ENCODE results near the gene TUT4.

Gene TUT4

DNA sequence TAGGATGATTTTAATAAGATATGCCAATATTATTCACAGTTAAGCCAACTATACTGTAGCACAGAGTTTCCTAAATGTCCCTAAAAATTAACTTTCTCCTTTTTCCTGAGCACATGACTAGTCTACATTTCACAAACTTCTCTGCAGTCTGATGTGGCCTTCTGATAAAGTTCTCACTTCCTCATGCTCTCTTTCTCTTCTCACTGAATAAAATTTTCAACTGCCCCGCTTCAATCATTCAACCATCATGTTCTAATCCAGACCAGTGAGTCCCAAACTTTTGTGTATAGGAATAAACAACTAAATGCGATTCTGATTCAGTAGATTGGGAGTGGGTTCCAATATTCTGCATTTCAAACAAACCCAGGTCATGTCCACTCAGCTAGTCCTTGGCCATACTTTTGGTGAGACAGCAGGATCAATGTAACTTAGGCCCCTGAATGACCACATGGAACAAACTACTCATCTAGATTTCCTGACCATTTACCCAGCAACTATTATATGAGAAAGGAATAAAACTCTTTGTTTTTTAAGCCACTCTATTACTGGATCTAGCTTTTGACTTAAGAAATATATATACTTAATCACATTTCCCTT is 20.1 kb downstream of the TUT4 start:
- DNase-seq, result no peak

DNA sequence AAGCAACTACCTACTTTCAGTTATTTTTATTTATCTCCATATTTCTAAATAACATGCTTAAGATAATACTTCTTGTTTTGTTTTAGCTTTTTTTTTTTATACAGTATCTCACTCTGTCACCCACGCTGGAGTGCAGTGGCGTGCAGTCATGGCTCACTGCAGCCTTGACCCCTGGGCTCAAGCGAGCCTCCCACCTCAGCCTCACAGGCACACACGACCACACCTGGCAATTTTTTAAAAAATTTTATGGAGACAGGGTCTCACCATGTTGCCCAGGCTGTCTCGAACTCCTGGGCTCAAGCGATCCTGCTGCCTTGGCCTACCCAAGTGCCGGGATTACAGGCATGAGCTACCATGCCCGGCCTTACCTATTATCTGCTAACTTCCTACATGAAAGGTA is 20.6 kb downstream of the TUT4 start:
- DNase-seq, result no peak

DNA sequence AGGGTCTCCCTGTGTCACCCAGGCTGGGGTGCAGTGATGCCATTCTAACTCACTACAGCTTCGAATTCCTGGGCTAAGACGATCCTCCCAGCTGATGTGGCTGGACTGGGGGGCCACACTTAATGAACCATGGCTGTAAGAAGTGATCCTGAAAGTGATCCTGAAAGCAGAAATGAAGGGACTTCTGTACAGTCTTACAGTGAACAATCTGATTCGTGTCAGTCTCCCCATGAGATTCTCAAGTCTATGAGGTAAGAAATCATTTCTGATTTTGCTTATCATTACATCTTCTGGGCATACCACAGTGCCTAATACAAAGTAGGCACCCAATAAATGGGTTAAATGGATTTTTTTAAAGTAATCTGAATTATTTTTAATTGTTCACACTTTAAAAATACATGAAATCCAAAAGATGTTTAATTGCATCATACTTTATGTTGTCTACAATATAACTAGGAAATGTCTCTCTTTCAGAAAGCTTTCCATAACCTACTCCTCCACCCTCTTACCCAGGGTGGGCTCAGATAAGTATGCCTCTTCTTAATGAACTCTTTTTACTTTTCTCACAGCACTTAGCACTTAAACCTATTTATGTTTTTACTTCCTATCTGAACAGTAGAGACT is 21.5 kb downstream of the TUT4 start:
- DNase-seq, result no peak

GRCh38 chr1:52530563-52531144 is 22.2 kb downstream of the TUT4 start:
- no peak for DNase-seq

GRCh38 chr1:52523376-52523775 is 29.5 kb downstream of the TUT4 start:
- no peak for DNase-seq

DNA sequence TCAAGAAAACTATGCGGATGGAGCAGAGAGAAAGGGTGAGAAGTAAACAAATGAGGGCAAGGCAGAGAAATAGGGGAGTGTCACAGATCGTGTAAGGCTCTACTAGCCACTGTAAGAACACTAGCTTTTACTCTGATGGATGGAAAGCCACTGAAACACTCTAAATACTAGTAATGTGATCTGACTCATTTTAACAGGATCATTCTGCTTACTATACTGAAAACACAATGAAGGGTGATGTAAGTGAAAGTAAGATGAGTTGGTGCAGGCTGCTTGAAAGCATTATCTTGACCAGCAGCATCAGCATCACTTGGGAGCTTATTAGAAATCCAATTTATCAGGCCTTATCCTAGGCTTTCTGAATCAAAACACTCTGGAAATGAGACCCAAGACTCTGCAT is 32.7 kb downstream of the TUT4 start:
- DNase-seq, result no peak

DNA sequence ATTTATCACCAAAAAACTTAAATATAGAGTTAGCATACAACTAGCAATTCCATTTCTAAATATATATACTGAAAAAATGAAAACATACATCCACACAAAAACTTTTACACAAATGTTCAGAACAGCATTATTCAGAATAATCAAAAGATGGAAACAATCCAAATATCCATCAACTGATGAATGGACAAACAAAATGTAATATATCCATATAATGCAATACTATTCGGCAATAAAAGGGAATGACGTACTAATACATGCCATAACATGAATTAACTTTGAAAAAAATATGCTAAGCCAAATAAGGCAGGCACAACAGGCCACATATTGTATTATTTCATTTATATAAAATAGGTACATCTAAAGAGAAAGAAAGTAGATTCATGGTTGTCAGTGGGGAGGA is 33.9 kb downstream of the TUT4 start:
- DNase-seq, result no peak

DNA sequence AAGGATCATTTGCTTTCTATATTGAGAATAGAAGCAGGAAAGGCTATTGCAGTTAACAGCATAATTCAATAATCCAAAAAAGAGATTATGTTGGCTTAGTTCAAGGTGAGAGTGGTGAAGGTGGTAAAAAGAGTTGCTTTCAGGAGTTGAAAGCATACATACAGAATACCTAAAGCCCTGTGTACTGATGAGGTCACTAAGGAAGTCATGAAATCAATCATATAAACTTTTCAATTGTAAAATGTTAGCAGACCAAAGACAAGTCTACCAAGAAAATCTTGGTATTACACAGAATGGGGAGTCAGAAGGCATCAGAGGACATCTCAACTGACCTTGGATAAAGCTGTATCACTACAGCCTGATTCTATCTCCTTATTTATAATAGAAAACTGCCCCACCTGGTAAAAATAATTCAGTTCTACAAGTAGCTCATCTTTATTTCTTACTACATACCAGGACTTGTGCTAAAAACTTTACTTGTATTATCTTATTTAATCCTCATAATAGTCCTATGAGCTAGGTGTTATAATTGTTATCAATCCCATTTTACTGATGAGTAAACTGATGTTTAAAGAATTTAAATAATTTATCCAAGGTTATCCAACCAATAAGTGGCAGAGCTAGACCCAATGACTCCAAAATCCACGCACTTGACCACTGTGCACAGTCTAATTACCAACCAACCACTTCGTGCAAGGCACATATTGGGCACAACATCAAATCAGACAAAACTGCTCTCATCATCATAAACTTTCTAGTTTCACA is 40.9 kb downstream of the TUT4 start:
- no peak for DNase-seq

- DNase-seq, result no peak
These were observed 41.5 kb downstream of the TUT4 start for GRCh38 chr1:52511439-52511838.

GRCh38 chr1:52506920-52507546 is 45.9 kb downstream of the TUT4 start:
- no peak for DNase-seq

- DNase-seq, result no peak
These were observed 46.5 kb downstream of the TUT4 start for GRCh38 chr1:52506349-52506748.

DNA sequence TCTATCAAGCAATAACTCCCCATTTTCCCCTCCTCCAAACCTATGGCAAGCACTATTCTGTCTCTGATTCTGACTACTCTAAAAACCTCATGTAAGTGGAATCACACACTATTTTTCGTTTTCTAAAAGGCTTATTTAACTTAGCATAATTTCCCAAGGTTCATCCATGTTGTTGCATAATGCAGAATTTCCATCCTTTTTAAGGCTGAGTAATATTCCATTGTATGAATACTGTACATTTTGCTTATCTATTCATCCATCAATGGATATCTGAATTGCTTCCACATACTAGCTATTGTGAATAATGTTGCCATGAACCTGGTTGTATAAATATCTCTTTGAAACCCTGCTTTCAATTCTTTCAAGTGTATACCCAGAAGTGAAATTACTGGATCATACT is 48.2 kb downstream of the TUT4 start:
- no peak for DNase-seq

- DNase-seq, result no peak
These were observed 49.2 kb downstream of the TUT4 start for GRCh38 chr1:52503706-52504105.

DNA sequence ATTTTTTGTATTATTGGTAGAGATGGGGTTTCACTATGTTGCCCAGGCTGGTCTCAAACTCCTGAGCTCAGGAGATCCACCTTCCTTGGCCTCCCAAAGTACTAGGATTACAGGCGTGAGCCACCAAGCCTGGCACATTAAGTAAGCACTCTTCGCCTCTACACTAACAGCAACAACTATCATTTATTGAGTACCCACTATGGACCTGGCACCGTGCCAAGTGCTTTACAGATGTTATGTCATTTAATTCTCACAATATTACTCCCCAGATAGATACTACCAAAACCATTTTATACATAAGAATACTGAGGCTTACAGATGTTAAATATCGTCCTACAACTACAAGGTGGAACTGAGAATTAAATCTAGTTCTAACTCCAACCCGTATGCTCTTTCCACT is 50.1 kb downstream of the TUT4 start:
- DNase-seq, result no peak

GRCh38 chr1:52487632-52488031 is 65.3 kb downstream of the TUT4 start:
- DNase-seq, result no peak

DNA sequence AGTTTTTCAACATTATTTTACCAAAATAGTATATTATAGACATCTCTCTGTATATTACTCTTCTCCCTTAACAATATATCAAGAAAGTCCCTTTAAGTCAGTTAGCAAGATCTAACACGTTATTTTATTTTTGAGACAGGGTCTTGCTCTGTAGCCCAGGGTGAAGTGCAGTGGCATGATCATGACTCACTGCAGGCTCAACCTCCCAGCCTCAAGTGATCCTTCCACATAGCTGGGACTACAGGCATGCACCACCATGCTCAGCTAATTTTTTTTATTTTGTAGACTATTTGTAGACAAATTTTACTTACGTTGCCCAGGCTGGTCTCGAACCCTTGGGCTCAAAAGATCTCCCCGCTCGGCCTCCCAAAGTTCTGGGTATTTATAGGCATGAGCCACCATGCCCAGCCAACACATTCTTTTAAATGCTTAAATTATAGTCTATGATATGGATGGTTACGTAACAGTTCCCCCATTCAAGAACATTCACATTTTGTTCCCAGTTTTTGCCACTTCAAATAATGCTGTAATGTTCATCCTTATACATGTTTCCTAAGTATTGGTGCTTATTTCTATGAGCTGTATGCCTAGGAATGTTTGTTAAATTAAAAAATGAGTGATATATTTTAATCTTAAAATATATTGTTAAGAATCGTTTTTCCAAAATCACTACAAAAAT is 70.4 kb downstream of the TUT4 start:
- DNase-seq, result no peak

DNA sequence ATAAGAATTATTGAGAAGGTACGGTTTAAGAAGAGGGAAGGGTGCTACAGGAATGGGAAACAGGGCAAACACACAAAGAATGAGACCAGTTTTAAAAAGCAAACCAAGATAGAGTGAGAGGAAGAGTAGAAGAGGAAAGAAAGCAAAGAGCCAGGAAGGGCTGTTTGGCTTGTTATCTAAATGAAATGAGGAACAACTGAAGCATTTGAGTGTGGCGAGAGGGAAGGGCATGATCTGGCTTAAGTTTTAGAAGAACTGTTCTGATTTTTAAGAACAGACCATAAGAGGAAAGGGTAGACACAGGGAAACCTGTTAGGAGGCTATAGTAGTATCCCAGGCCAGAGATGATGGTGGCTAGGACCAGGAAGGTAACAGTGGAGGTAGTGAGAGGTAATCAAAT is 73.8 kb downstream of the TUT4 start:
- DNase-seq, result no peak

- no peak for DNase-seq
These were observed 75.0 kb downstream of the TUT4 start for GRCh38 chr1:52477876-52478275.

GRCh38 chr1:52476943-52477342 is 75.9 kb downstream of the TUT4 start:
- no peak for DNase-seq

DNA sequence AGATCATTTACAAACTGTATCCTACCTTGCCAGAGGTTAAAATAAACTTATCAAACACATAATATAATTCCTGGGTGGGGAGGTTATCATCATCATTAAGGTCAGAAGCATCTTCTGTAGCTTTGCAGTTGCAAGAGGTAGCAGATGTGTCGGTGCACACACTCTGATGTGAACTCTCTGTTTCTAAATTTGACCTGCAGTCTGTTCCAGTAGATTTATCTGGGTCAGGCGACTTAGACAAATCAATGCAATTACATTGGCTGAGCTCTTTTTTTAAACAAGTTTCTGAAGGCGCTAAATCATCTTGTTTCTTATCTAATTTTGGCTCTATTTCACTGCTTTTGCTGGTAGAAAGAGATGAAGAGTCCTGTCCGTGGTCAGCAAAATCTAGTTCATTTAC is 78.1 kb downstream of the TUT4 start:
- DNase-seq, result no peak

GRCh38 chr1:52473039-52473438 is 79.9 kb downstream of the TUT4 start:
- DNase-seq, result no peak

- no peak for DNase-seq
These were observed 80.5 kb downstream of the TUT4 start for GRCh38 chr1:52472384-52472783.

- DNase-seq, result no peak
These were observed 83.8 kb downstream of the TUT4 start for GRCh38 chr1:52469108-52469507.

Measured in DMS79 (cell line).